HepG2 (cell line): ENCODE results near the gene DNAAF9. TPM values are rescaled to one million over a fixed set of nuclear protein-coding genes. Genes with fewer than 3 reads are reported as not detected.

Experiments
- BCL3 ChIP-seq: sonication (generic); formaldehyde crosslinking; IDR thresholded peaks from 2 replicates; pipeline ENCODE4 v1.5.1; 2020; ENCODE audit warnings: mild to moderate bottlenecking, missing genetic modification reagents, moderate library complexity
- CBX5 ChIP-seq: sonication (generic); formaldehyde crosslinking; IDR thresholded peaks from 2 replicates; pipeline ENCODE4 v1.4.0; 2020; ENCODE audit warnings: missing genetic modification reagents, borderline replicate concordance
- CREM ChIP-seq, 2 experiments: sonication (generic) in 1 of 2; formaldehyde crosslinking in 1 of 2; IDR thresholded peaks; 2 replicates each; pipeline versions ENCODE4 v1.4.0 to v1.6.1; 2016 to 2020; ENCODE audit warnings: antibody characterized with exemption in 1 of 2, mild to moderate bottlenecking in 1 of 2, missing genetic modification reagents in 1 of 2
- DNMT3B ChIP-seq: conservative IDR thresholded peaks from 2 replicates; pipeline ENCODE4 v1.6.1; 2016; ENCODE audit warnings: missing biosample characterization, control low read depth
- DRAP1 ChIP-seq: IDR thresholded peaks from 2 replicates; pipeline ENCODE4 v1.6.1; 2016; ENCODE audit warnings: missing genetic modification reagents, missing compliant biosample characterization
- FOXC1 ChIP-seq: sonication (generic); formaldehyde crosslinking; IDR thresholded peaks from 2 replicates; pipeline ENCODE4 v1.8.0; 2022; ENCODE audit warnings: mild to moderate bottlenecking, missing genetic modification reagents, borderline replicate concordance
- FOXK2 ChIP-seq: fragments of 450-650 bp; IDR thresholded peaks from 2 replicates; pipeline ENCODE4 v1.6.1; 2016
- FOXO1 ChIP-seq: sonication (generic); formaldehyde crosslinking; IDR thresholded peaks from 2 replicates; pipeline ENCODE4 v1.4.0; 2020; ENCODE audit warnings: missing genetic modification reagents
- KLF12 ChIP-seq: sonication (generic); formaldehyde crosslinking; IDR thresholded peaks from 2 replicates; pipeline ENCODE4 v1.4.0; 2020; ENCODE audit warnings: missing genetic modification reagents, borderline replicate concordance
- KLF6 ChIP-seq: IDR thresholded peaks from 2 replicates; pipeline ENCODE4 v1.8.0; 2016; ENCODE audit warnings: missing biosample characterization, missing genetic modification reagents
- POLR2A ChIP-seq, 2 experiments: IDR thresholded peaks; 2 replicates each; pipeline ENCODE4 v1.6.1; 2011; ENCODE audit warnings: low read depth in 2 of 2, low read length in 2 of 2, mild to moderate bottlenecking in 1 of 2, moderate library complexity in 1 of 2; ENCODE audit not compliant: insufficient read depth in 1 of 2
- RXRA ChIP-seq: sonication (generic); formaldehyde crosslinking; IDR thresholded peaks from 2 replicates; pipeline ENCODE4 v1.5.1; 2020; ENCODE audit warnings: missing genetic modification reagents
- SNAPC2 ChIP-seq: sonication (generic); formaldehyde crosslinking; IDR thresholded peaks from 2 replicates; pipeline ENCODE4 v1.8.1; 2022; ENCODE audit warnings: mild to moderate bottlenecking, missing genetic modification reagents
- SOX6 ChIP-seq, 2 experiments: fragments of 450-650 bp in 1 of 2; sonication (generic) in 1 of 2; formaldehyde crosslinking in 1 of 2; IDR thresholded peaks; 2 replicates each; pipeline versions ENCODE4 v1.4.0 to v1.6.1; 2017 to 2020; ENCODE audit warnings: antibody characterized with exemption in 1 of 2, mild to moderate bottlenecking in 1 of 2, missing genetic modification reagents in 1 of 2
- THAP11 ChIP-seq: IDR thresholded peaks from 2 replicates; pipeline ENCODE4 v1.6.1; 2016; ENCODE audit warnings: missing biosample characterization, missing genetic modification reagents
- TOE1 ChIP-seq: sonication (generic); formaldehyde crosslinking; IDR thresholded peaks from 2 replicates; pipeline ENCODE4 v1.4.0; 2020; ENCODE audit warnings: mild to moderate bottlenecking, missing genetic modification reagents
- ZBTB49 ChIP-seq: sonication (generic); formaldehyde crosslinking; IDR thresholded peaks from 2 replicates; pipeline ENCODE4 v1.4.0; 2020; ENCODE audit warnings: missing genetic modification reagents, borderline replicate concordance
- ZNF124 ChIP-seq: sonication (generic); formaldehyde crosslinking; IDR thresholded peaks from 2 replicates; pipeline ENCODE4 v1.4.0; 2020; ENCODE audit warnings: missing genetic modification reagents
- ZNF501 ChIP-seq: sonication (generic); formaldehyde crosslinking; IDR thresholded peaks from 2 replicates; pipeline ENCODE4 v1.5.1; 2020; ENCODE audit warnings: mild to moderate bottlenecking, moderate library complexity, missing genetic modification reagents
- ZNF619 ChIP-seq: sonication (generic); formaldehyde crosslinking; IDR thresholded peaks from 2 replicates; pipeline ENCODE4 v1.4.0; 2020; ENCODE audit warnings: mild to moderate bottlenecking, missing genetic modification reagents
- ZNF639 ChIP-seq: conservative IDR thresholded peaks from 2 replicates; pipeline ENCODE4 v1.6.1; 2018; ENCODE audit warnings: missing genetic modification reagents
- ZNF678 ChIP-seq: sonication (generic); formaldehyde crosslinking; IDR thresholded peaks from 2 replicates; pipeline ENCODE4 v1.4.0; 2020; ENCODE audit warnings: mild to moderate bottlenecking, missing genetic modification reagents
- ZNF710 ChIP-seq: sonication (generic); formaldehyde crosslinking; IDR thresholded peaks from 2 replicates; pipeline ENCODE4 v1.5.0; 2020; ENCODE audit warnings: mild to moderate bottlenecking, missing genetic modification reagents, borderline replicate concordance
- polyA plus RNA-seq, 8 experiments: library from polyadenylated mRNA; depleted of rRNA in 3 of 8; stranded (reverse) in 7 of 8; unstranded in 1 of 8; fragments of >200 nt; fragmentation: Illumina TruSeq in 4 of 8; extraction: Trizol in 4 of 8; gene quantifications; 2 replicates each; pipeline versions ENCODE4 v1.2.1 to v1.2.3, GENCODE V29; 2011 to 2016; ENCODE audit warnings: low read depth in 4 of 8, missing spikeins in 1 of 8, mixed read lengths in 1 of 8; ENCODE audit not compliant: insufficient read depth in 1 of 8
- total RNA-seq, 5 experiments: library from RNA; depleted of rRNA; stranded (reverse); fragments of >200 nt; fragmentation: Illumina TruSeq; extraction: Trizol; gene quantifications; 2 replicates each; pipeline ENCODE4 v1.2.3, GENCODE V29; 2016; ENCODE audit warnings: low read depth in 1 of 5

Gene DNAAF9
- total and polyA plus RNA-seq, 2 of the 13 experiments (the other 11 are each of a cell fraction or from before 2014, with no cell fraction given): 10.5 to 14.9 TPM

- TF ChIP-seq DRAP1 (0 out of 2 replicates have a peak, but pooled peaks have one; percentile 7), ZNF619 (CRISPR knock-in tag) (peak; percentile 45; the same call in 1 of the 2 replicates), TOE1 (CRISPR knock-in tag) (0 out of 2 replicates have a peak, but pooled peaks have one; percentile 32), FOXC1 (CRISPR knock-in tag) (peak; percentile 74), ZNF639 (CRISPR knock-in tag) (peak; percentile 21; the same call in 1 of the 2 replicates), SNAPC2 (CRISPR knock-in tag) (no peak), POLR2A (IDR thresholded peaks at IDR 0.05; ENCODE audit: insufficient read depth in 1 of 2, low read depth in 2 of 2, low read length in 2 of 2) (peak; percentile 31 to 80; a peak in 2 of 4 replicates), DNMT3B (CRISPR knock-in tag) (no peak), ZNF678 (CRISPR knock-in tag) (no peak), FOXK2 (no peak), BCL3 (CRISPR knock-in tag) (peak; percentile 17), ZNF124 (peak; percentile 34; the same call in 1 of the 2 replicates), CREM (IDR thresholded peaks at IDR 0.05) (no peak), CREM (CRISPR knock-in tag; IDR thresholded peaks at IDR 0.05) (0 out of 2 replicates have a peak, but pooled peaks have one; percentile 7), KLF12 (CRISPR knock-in tag) (peak; percentile 82), ZBTB49 (CRISPR knock-in tag) (peak; percentile 18; the same call in 1 of the 2 replicates), RXRA (peak; percentile 11; the same call in 1 of the 2 replicates), ZNF501 (CRISPR knock-in tag) (peak; percentile 29; the same call in 1 of the 2 replicates), CBX5 (no peak), KLF6 (CRISPR knock-in tag) (0 out of 2 replicates have a peak, but pooled peaks have one; percentile 69), THAP11 (CRISPR knock-in tag) (0 out of 2 replicates have a peak, but pooled peaks have one; percentile 10), SOX6 (IDR thresholded peaks at IDR 0.05) (no peak), SOX6 (CRISPR knock-in tag; IDR thresholded peaks at IDR 0.05) (no peak), FOXO1 (CRISPR knock-in tag) (0 out of 2 replicates have a peak, but pooled peaks have one; percentile 13), ZNF710 (CRISPR knock-in tag) (no peak)
These were observed at the start of gene DNAAF9 (continued) for GRCh38 chr20:3407040-3407770.
